HG02623 (cell line): Measurements from ENCODE around the gene ZNF672.
"Not testable (repeated sequence)": the region's sequence is repeated elsewhere in the genome, so short reads cannot be mapped to it uniquely, and the experiment has no call there.

Experiments used
- ATAC-seq: cut with Tn5 transposase; IDR thresholded peaks from one replicate; pipeline ENCODE4 v1.9.1; 2021; ENCODE audit warnings: moderate library complexity; ENCODE audit not compliant: unreplicated experiment

Gene ZNF672

GRCh38 chr1:248837781-248838356 lies at the start of gene ZNF672:
TSS of gene ZNF672 (plus strand) at chr1:248838224. CDS start at chr1:248847275, 9,051 bp downstream.
- ATAC-seq: peak; percentile 82

- no peak for ATAC-seq
Measured at GRCh38 chr1:248788327-248788726, 49.7 kb upstream of the ZNF672 start.

- ATAC-seq: not testable (repeated sequence)
Measured at GRCh38 chr1:248789337-248789736, 48.7 kb upstream of the ZNF672 start.

GRCh38 chr1:248790456-248790855 lies 47.6 kb upstream of the ZNF672 start:
- ATAC-seq: no peak

- no peak for ATAC-seq
Measured at GRCh38 chr1:248791010-248791409, 47.0 kb upstream of the ZNF672 start.

GRCh38 chr1:248792342-248792741 lies 45.7 kb upstream of the ZNF672 start:
- ATAC-seq: peak; percentile 43

GRCh38 chr1:248793592-248793991 lies 44.4 kb upstream of the ZNF672 start:
- peak; percentile 90 for ATAC-seq

- not testable (repeated sequence) for ATAC-seq
Measured at GRCh38 chr1:248794663-248795062, 43.4 kb upstream of the ZNF672 start.

- ATAC-seq: no peak
Measured at GRCh38 chr1:248798791-248799190, 39.2 kb upstream of the ZNF672 start.

- ATAC-seq: no peak
Measured at GRCh38 chr1:248800459-248800858, 37.6 kb upstream of the ZNF672 start.

GRCh38 chr1:248802454-248802853 lies 35.6 kb upstream of the ZNF672 start:
- no peak for ATAC-seq

- ATAC-seq: not testable (repeated sequence)
Measured at GRCh38 chr1:248803501-248803900, 34.5 kb upstream of the ZNF672 start.

- peak; percentile 88 for ATAC-seq
Measured at GRCh38 chr1:248804771-248805681, 33.0 kb upstream of the ZNF672 start.

- no peak for ATAC-seq
Measured at GRCh38 chr1:248805876-248806275, 32.1 kb upstream of the ZNF672 start.

GRCh38 chr1:248807067-248807737 lies 30.8 kb upstream of the ZNF672 start:
- peak; percentile 48 for ATAC-seq

- ATAC-seq: no peak
Measured at GRCh38 chr1:248808876-248809275, 29.1 kb upstream of the ZNF672 start.

- ATAC-seq: no peak
Measured at GRCh38 chr1:248810000-248810726, 27.9 kb upstream of the ZNF672 start.

GRCh38 chr1:248810727-248811513 lies 27.1 kb upstream of the ZNF672 start:
- ATAC-seq: no peak

- ATAC-seq: no peak
Measured at GRCh38 chr1:248811514-248812490, 26.2 kb upstream of the ZNF672 start.
